Dermis microvascular lymphatic vessel endothelial cell (primary cell): ENCODE data around the gene URGCP. TPM values are rescaled to one million over a fixed set of nuclear protein-coding genes. Genes with fewer than 3 reads are reported as not detected.
A peak's percentile ranks its signal among the peaks of the same experiment; 100 is the strongest.

Experiments used
- DNase-seq, 2 donors: peaks; one replicate each; pipeline versions ENCODE4 v3.0.0 to v3.0.0-alpha.2; 2010; ENCODE audit warnings: low read depth in 2 of 2
- total RNA-seq: library from RNA; depleted of rRNA; stranded (reverse); fragments of >200 nt; gene quantifications from 2 replicates; pipeline ENCODE4 v1.2.1, GENCODE V29; 2014

URGCP gene
- 19.6 and 24.7 TPM in 2 replicates for total RNA-seq

- peak in 1 of 2 donors; percentile 41 for DNase-seq
Measured at GRCh38 chr7:43906331-43907010, at the start of gene URGCP. TSS of gene URGCP (minus strand) at chr7:43906596. CDS start at chr7:43906575, 21 bp downstream.

GRCh38 chr7:43956027-43956426, 49.6 kb upstream of the URGCP start:
- DNase-seq: no peak

GRCh38 chr7:43954524-43955228, 48.3 kb upstream of the URGCP start:
- peak; percentile 36 to 64 for DNase-seq

- no peak for DNase-seq
Measured at GRCh38 chr7:43953071-43953470, 46.7 kb upstream of the URGCP start.

- DNase-seq: no peak
Measured at GRCh38 chr7:43952028-43952427, 45.6 kb upstream of the URGCP start.

GRCh38 chr7:43944286-43944685, 37.9 kb upstream of the URGCP start:
- DNase-seq: no peak

GRCh38 chr7:43943417-43944187, 37.2 kb upstream of the URGCP start:
- no peak for DNase-seq

- peak in 1 of 2 donors; percentile 6 for DNase-seq
Measured at GRCh38 chr7:43942997-43943396, 36.6 kb upstream of the URGCP start.

- no peak for DNase-seq
Measured at GRCh38 chr7:43942250-43942649, 35.9 kb upstream of the URGCP start.

- no peak for DNase-seq
Measured at GRCh38 chr7:43938892-43939482, 32.6 kb upstream of the URGCP start.

GRCh38 chr7:43937444-43937843, 31.0 kb upstream of the URGCP start:
- DNase-seq: no peak

- no peak for DNase-seq
Measured at GRCh38 chr7:43933902-43934560, 27.6 kb upstream of the URGCP start.

- DNase-seq: no peak
Measured at GRCh38 chr7:43931346-43931745, 24.9 kb upstream of the URGCP start.

- DNase-seq: no peak
Measured at GRCh38 chr7:43929529-43930457, 23.4 kb upstream of the URGCP start.

GRCh38 chr7:43927810-43928209, 21.4 kb upstream of the URGCP start:
- DNase-seq: no peak

GRCh38 chr7:43926798-43927123, 20.4 kb upstream of the URGCP start:
- DNase-seq: no peak

- peak; percentile 45 to 83 for DNase-seq
Measured at GRCh38 chr7:43925984-43926797, 19.8 kb upstream of the URGCP start, which contains the start of gene UBE2D4. TSS of gene UBE2D4 (plus strand) at chr7:43926436. CDS start at chr7:43926533, 97 bp downstream.

- no peak for DNase-seq
Measured at GRCh38 chr7:43922726-43923125, 16.3 kb upstream of the URGCP start.

- DNase-seq: no peak
Measured at GRCh38 chr7:43921423-43921822, 15.0 kb upstream of the URGCP start.
